ENCODE measurements around the gene COL23A1.
A peak's percentile ranks its signal among the peaks of the same experiment; 100 is the strongest.

COL23A1 gene

GRCh38 chr5:178465228-178465860, 124.8 kb downstream of the COL23A1 start:
- H2BK15ac ChIP-seq (ENCODE audit: low read length) = no peak overlapping the region
- H2AK5ac ChIP-seq (ENCODE audit: low read depth, low read length) = no peak overlapping the region
- no peaks in the 10 kb centered on the region for H3K79me1 ChIP-seq (ENCODE audit: low read depth, low read length)
- H2BK5ac ChIP-seq (ENCODE audit: low read length) = no peak overlapping the region
- no peak overlapping the region for H4K91ac ChIP-seq (ENCODE audit: low read depth, low read length, poor library complexity)
- H2AFZ ChIP-seq (ENCODE audit: low read length) = no peak overlapping the region
- H3K4me2 ChIP-seq (ENCODE audit: insufficient read depth, low read length, poor library complexity, severe bottlenecking) = no peak overlapping the region
- H3K4me1 ChIP-seq (ENCODE audit: control insufficient read depth in 2 of 2, insufficient read depth in 1 of 2, low read depth in 1 of 2, low read length in 2 of 2) = peaks cover 12 to 24% of the 10 kb centered on the region in 2 donors
- no peak overlapping the region for H3K27ac ChIP-seq (replicated peaks; ENCODE audit: low read length)
- H2BK12ac ChIP-seq (ENCODE audit: low read length) = peak overlapping the region; percentile 34
- peaks cover 0 to 3% of the 10 kb centered on the region in 2 donors for H3K9me3 ChIP-seq (replicated peaks in 1 of 2; ENCODE audit: control insufficient read depth in 2 of 2, insufficient read depth in 1 of 2, low read depth in 1 of 2, low read length in 2 of 2)
- no peak for DNase-seq (ENCODE audit: low spot score)
- no CpG with 5 or more reads among the region's 19 CpGs for WGBS, 2 donors (ENCODE audit: extremely low coverage in 2 of 2, insufficient read length in 2 of 2, insufficient replicate concordance in 1 of 2)
- H3K27me3 ChIP-seq (ENCODE audit: control insufficient read depth in 3 of 3, insufficient read depth in 3 of 3, low read depth in 1 of 3, low read length in 3 of 3) = no peaks in the 10 kb centered on the region
- peak overlapping the region; percentile 27 for H3K18ac ChIP-seq (ENCODE audit: low read length)
- H3K23ac ChIP-seq (ENCODE audit: low read depth, low read length, poor library complexity) = no peak overlapping the region
- no peak overlapping the region for H3K9ac ChIP-seq (ENCODE audit: low read depth, low read length, poor library complexity)
- H2BK120ac ChIP-seq (ENCODE audit: low read depth, low read length) = no peak overlapping the region
- no peak overlapping the region for H3K4me3 ChIP-seq (ENCODE audit: low read length in 2 of 2)
- H3K14ac ChIP-seq (ENCODE audit: low read length) = no peak overlapping the region
- H4K8ac ChIP-seq (ENCODE audit: low read depth, low read length) = no peak overlapping the region
- no peak overlapping the region for H3K4ac ChIP-seq (ENCODE audit: low read length)
- H3K36me3 ChIP-seq (replicated peaks in 1 of 2; ENCODE audit: control insufficient read depth in 2 of 2, insufficient read depth in 2 of 2, low read length in 2 of 2) = no peaks in the 10 kb centered on the region

GRCh38 chr5:178464431-178465048, 125.7 kb downstream of the COL23A1 start:
- H2BK5ac ChIP-seq (ENCODE audit: low read length) = no peak overlapping the region
- no peak overlapping the region for H3K4ac ChIP-seq (ENCODE audit: low read length)
- no peak overlapping the region for H3K9ac ChIP-seq (ENCODE audit: low read depth, low read length, poor library complexity)
- H3K27me3 ChIP-seq (ENCODE audit: control insufficient read depth in 3 of 3, insufficient read depth in 3 of 3, low read depth in 1 of 3, low read length in 3 of 3) = no peaks in the 10 kb centered on the region
- no CpG with 5 or more reads among the region's 14 CpGs for WGBS, 2 donors (ENCODE audit: extremely low coverage in 2 of 2, insufficient read length in 2 of 2, insufficient replicate concordance in 1 of 2)
- H3K14ac ChIP-seq (ENCODE audit: low read length) = no peak overlapping the region
- no peak overlapping the region for H3K18ac ChIP-seq (ENCODE audit: low read length)
- DNase-seq (ENCODE audit: low spot score) = no peak
- H3K4me1 ChIP-seq (ENCODE audit: control insufficient read depth in 2 of 2, insufficient read depth in 1 of 2, low read depth in 1 of 2, low read length in 2 of 2) = peaks cover 12 to 24% of the 10 kb centered on the region in 2 donors
- H4K8ac ChIP-seq (ENCODE audit: low read depth, low read length) = no peak overlapping the region
- H3K79me1 ChIP-seq (ENCODE audit: low read depth, low read length) = no peaks in the 10 kb centered on the region
- H2BK12ac ChIP-seq (ENCODE audit: low read length) = no peak overlapping the region
- H3K27ac ChIP-seq (replicated peaks; ENCODE audit: low read length) = no peak overlapping the region
- H3K4me3 ChIP-seq (ENCODE audit: low read length in 2 of 2) = no peak overlapping the region
- no peak overlapping the region for H3K4me2 ChIP-seq (ENCODE audit: insufficient read depth, low read length, poor library complexity, severe bottlenecking)
- H2AFZ ChIP-seq (ENCODE audit: low read length) = no peak overlapping the region
- H2BK120ac ChIP-seq (ENCODE audit: low read depth, low read length) = no peak overlapping the region
- no peak overlapping the region for H2BK15ac ChIP-seq (ENCODE audit: low read length)
- H3K9me3 ChIP-seq (replicated peaks in 1 of 2; ENCODE audit: control insufficient read depth in 2 of 2, insufficient read depth in 1 of 2, low read depth in 1 of 2, low read length in 2 of 2) = peaks cover 0 to 3% of the 10 kb centered on the region in 2 donors
- H3K23ac ChIP-seq (ENCODE audit: low read depth, low read length, poor library complexity) = no peak overlapping the region
- no peak overlapping the region for H2AK5ac ChIP-seq (ENCODE audit: low read depth, low read length)
- H4K91ac ChIP-seq (ENCODE audit: low read depth, low read length, poor library complexity) = no peak overlapping the region
- H3K36me3 ChIP-seq (replicated peaks in 1 of 2; ENCODE audit: control insufficient read depth in 2 of 2, insufficient read depth in 2 of 2, low read length in 2 of 2) = no peaks in the 10 kb centered on the region

- no peak overlapping the region for H2BK120ac ChIP-seq (ENCODE audit: low read depth, low read length)
- H3K4me3 ChIP-seq (ENCODE audit: low read length in 2 of 2) = no peak overlapping the region
- peak overlapping the region; percentile 5 for H2AK5ac ChIP-seq (ENCODE audit: low read depth, low read length)
- H3K79me1 ChIP-seq (ENCODE audit: low read depth, low read length) = no peaks in the 10 kb centered on the region
- DNase-seq (ENCODE audit: low spot score) = no peak
- no peak overlapping the region for H3K23ac ChIP-seq (ENCODE audit: low read depth, low read length, poor library complexity)
- no peak overlapping the region for H2BK12ac ChIP-seq (ENCODE audit: low read length)
- peaks cover 0 to 3% of the 10 kb centered on the region in 2 donors for H3K9me3 ChIP-seq (replicated peaks in 1 of 2; ENCODE audit: control insufficient read depth in 2 of 2, insufficient read depth in 1 of 2, low read depth in 1 of 2, low read length in 2 of 2)
- peak overlapping the region; percentile 51 for H3K14ac ChIP-seq (ENCODE audit: low read length)
- H2BK15ac ChIP-seq (ENCODE audit: low read length) = no peak overlapping the region
- H2BK5ac ChIP-seq (ENCODE audit: low read length) = no peak overlapping the region
- peak overlapping the region; percentile 73 for H3K18ac ChIP-seq (ENCODE audit: low read length)
- no peaks in the 10 kb centered on the region for H3K27me3 ChIP-seq (ENCODE audit: control insufficient read depth in 3 of 3, insufficient read depth in 3 of 3, low read depth in 1 of 3, low read length in 3 of 3)
- H3K4ac ChIP-seq (ENCODE audit: low read length) = no peak overlapping the region
- H2AFZ ChIP-seq (ENCODE audit: low read length) = no peak overlapping the region
- H4K8ac ChIP-seq (ENCODE audit: low read depth, low read length) = no peak overlapping the region
- H4K91ac ChIP-seq (ENCODE audit: low read depth, low read length, poor library complexity) = no peak overlapping the region
- peaks cover 12 to 21% of the 10 kb centered on the region in 2 donors for H3K4me1 ChIP-seq (ENCODE audit: control insufficient read depth in 2 of 2, insufficient read depth in 1 of 2, low read depth in 1 of 2, low read length in 2 of 2)
- WGBS, 2 donors (ENCODE audit: extremely low coverage in 2 of 2, insufficient read length in 2 of 2, insufficient replicate concordance in 1 of 2) = no CpG with 5 or more reads among the region's 30 CpGs
- H3K9ac ChIP-seq (ENCODE audit: low read depth, low read length, poor library complexity) = no peak overlapping the region
- H3K27ac ChIP-seq (replicated peaks; ENCODE audit: low read length) = no peak overlapping the region
- no peak overlapping the region for H3K4me2 ChIP-seq (ENCODE audit: insufficient read depth, low read length, poor library complexity, severe bottlenecking)
- no peaks in the 10 kb centered on the region for H3K36me3 ChIP-seq (replicated peaks in 1 of 2; ENCODE audit: control insufficient read depth in 2 of 2, insufficient read depth in 2 of 2, low read length in 2 of 2)
Observed at GRCh38 chr5:178463321-178464155, 126.7 kb downstream of the COL23A1 start.

GRCh38 chr5:178462816-178463215, 127.4 kb downstream of the COL23A1 start:
- no peak overlapping the region for H4K91ac ChIP-seq (ENCODE audit: low read depth, low read length, poor library complexity)
- H2AFZ ChIP-seq (ENCODE audit: low read length) = no peak overlapping the region
- H3K9me3 ChIP-seq (replicated peaks in 1 of 2; ENCODE audit: control insufficient read depth in 2 of 2, insufficient read depth in 1 of 2, low read depth in 1 of 2, low read length in 2 of 2) = peaks cover 0 to 3% of the 10 kb centered on the region in 2 donors
- H2BK12ac ChIP-seq (ENCODE audit: low read length) = no peak overlapping the region
- H3K4ac ChIP-seq (ENCODE audit: low read length) = no peak overlapping the region
- H3K4me3 ChIP-seq (ENCODE audit: low read length in 2 of 2) = no peak overlapping the region
- no peak overlapping the region for H2BK15ac ChIP-seq (ENCODE audit: low read length)
- H3K4me2 ChIP-seq (ENCODE audit: insufficient read depth, low read length, poor library complexity, severe bottlenecking) = no peak overlapping the region
- H2BK120ac ChIP-seq (ENCODE audit: low read depth, low read length) = no peak overlapping the region
- no peak overlapping the region for H3K18ac ChIP-seq (ENCODE audit: low read length)
- no CpG with 5 or more reads among the region's 13 CpGs for WGBS, 2 donors (ENCODE audit: extremely low coverage in 2 of 2, insufficient read length in 2 of 2, insufficient replicate concordance in 1 of 2)
- H4K8ac ChIP-seq (ENCODE audit: low read depth, low read length) = no peak overlapping the region
- no peak overlapping the region for H3K9ac ChIP-seq (ENCODE audit: low read depth, low read length, poor library complexity)
- no peaks in the 10 kb centered on the region for H3K36me3 ChIP-seq (replicated peaks in 1 of 2; ENCODE audit: control insufficient read depth in 2 of 2, insufficient read depth in 2 of 2, low read length in 2 of 2)
- no peaks in the 10 kb centered on the region for H3K79me1 ChIP-seq (ENCODE audit: low read depth, low read length)
- no peak overlapping the region for H3K27ac ChIP-seq (replicated peaks; ENCODE audit: low read length)
- H2BK5ac ChIP-seq (ENCODE audit: low read length) = no peak overlapping the region
- no peak for DNase-seq (ENCODE audit: low spot score)
- H3K4me1 ChIP-seq (ENCODE audit: control insufficient read depth in 2 of 2, insufficient read depth in 1 of 2, low read depth in 1 of 2, low read length in 2 of 2) = peaks cover 6 to 14% of the 10 kb centered on the region in 2 donors
- no peak overlapping the region for H2AK5ac ChIP-seq (ENCODE audit: low read depth, low read length)
- H3K23ac ChIP-seq (ENCODE audit: low read depth, low read length, poor library complexity) = no peak overlapping the region
- no peaks in the 10 kb centered on the region for H3K27me3 ChIP-seq (ENCODE audit: control insufficient read depth in 3 of 3, insufficient read depth in 3 of 3, low read depth in 1 of 3, low read length in 3 of 3)
- H3K14ac ChIP-seq (ENCODE audit: low read length) = no peak overlapping the region

Data from neuronal stem cell (in vitro differentiated cells).